Measurements from ENCODE around the gene WASHC4. TPM values are rescaled to one million over a fixed set of nuclear protein-coding genes. Genes with fewer than 3 reads are reported as not detected.

The WASHC4 gene
- total and polyA plus RNA-seq, 10 donors = 25.2 to 172 (median 92.7) TPM

DNA sequence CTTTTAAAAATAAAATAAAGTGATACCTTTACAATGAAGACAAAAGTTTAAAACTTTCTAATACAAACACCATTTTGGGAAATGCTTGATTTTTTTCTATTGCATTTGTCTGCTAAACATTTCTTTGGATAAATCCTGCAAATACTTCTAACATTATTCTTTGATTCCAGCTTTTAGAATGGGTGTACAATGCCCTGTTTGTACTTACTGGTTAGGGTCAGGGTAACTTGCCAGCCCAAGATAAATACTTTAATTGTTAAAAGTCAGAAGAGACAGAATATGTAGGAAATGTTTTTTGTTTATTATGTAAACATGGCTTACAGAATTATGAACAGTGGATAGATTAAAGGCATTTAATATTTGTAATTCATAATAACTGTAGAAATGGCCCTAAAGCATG, 60.5 kb downstream of the WASHC4 start:
- H3K27ac ChIP-seq = no peak overlapping the region
- H3K36me3 ChIP-seq = peaks cover 0 to 100% (median 68%) of the 10 kb centered on the region in 6 donors
- intact Hi-C loops (cut with DNase I; ENCODE audit: low total_unique reads) = no loop called here
- H3K9me3 ChIP-seq = no peaks in the 10 kb centered on the region
- DNase-seq = no peak
- TF ChIP-seq, protein P1, sequence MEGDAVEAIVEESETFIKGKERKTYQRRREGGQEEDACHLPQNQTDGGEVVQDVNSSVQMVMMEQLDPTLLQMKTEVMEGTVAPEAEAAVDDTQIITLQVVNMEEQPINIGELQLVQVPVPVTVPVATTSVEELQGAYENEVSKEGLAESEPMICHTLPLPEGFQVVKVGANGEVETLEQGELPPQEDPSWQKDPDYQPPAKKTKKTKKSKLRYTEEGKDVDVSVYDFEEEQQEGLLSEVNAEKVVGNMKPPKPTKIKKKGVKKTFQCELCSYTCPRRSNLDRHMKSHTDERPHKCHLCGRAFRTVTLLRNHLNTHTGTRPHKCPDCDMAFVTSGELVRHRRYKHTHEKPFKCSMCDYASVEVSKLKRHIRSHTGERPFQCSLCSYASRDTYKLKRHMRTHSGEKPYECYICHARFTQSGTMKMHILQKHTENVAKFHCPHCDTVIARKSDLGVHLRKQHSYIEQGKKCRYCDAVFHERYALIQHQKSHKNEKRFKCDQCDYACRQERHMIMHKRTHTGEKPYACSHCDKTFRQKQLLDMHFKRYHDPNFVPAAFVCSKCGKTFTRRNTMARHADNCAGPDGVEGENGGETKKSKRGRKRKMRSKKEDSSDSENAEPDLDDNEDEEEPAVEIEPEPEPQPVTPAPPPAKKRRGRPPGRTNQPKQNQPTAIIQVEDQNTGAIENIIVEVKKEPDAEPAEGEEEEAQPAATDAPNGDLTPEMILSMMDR (IDR thresholded peaks at IDR 0.05 in 8 of 11, conservative IDR thresholded peaks at IDR 0.05 in 3 of 11) = no peak
- TF ChIP-seq POLR2A (IDR thresholded peaks at IDR 0.05) = no peak
- H3K27me3 ChIP-seq (replicated peaks in 1 of 7) = no peaks in the 10 kb centered on the region
- no peak overlapping the region for H3K4me3 ChIP-seq
- H3K4me1 ChIP-seq = no peaks in the 10 kb centered on the region

DNA sequence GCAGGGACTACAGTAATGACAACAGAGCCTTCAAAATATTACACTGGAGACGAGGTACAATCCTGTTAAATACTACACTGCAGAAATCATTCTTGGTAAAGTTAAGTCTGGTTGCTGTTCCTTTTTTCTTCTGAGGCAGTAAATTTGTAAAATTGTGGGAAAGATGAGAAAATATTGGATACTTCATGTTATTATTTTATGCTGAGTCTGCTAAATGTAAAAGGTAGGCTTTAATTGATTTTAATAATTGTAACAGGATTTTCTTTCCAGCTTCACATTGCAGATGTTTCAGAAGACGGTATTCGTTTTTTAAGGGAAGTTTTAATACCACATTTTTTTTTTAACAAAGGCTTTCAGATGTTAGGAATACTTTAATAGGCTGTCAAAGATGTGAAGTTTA, 62.6 kb downstream of the WASHC4 start:
- Histone ChIP-seq H3K27me3 (replicated peaks in 1 of 7) (no peaks in the 10 kb centered on the region), H3K9me3 (no peaks in the 10 kb centered on the region), H3K36me3 (peaks cover 0 to 100% (median 63%) of the 10 kb centered on the region in 6 donors), H3K4me1 (no peaks in the 10 kb centered on the region), H3K27ac (no peak overlapping the region), H3K4me3 (no peak overlapping the region)
- intact Hi-C loops (cut with DNase I; ENCODE audit: low total_unique reads) = no loop called here
- TF ChIP-seq POLR2AphosphoS5 (IDR thresholded peaks at IDR 0.05) = no peak
- TF ChIP-seq, protein P1 (IDR thresholded peaks at IDR 0.05 in 8 of 11, conservative IDR thresholded peaks at IDR 0.05 in 3 of 11) = no peak
- TF ChIP-seq POLR2A (IDR thresholded peaks at IDR 0.05) = no peak
- 87 to 97% (median 95%) methylated on average over 3 of the region's 3 CpGs for WGBS, 5 donors
- DNase-seq = no peak

- H3K9me3 ChIP-seq = no peaks in the 10 kb centered on the region
- H3K4me1 ChIP-seq = no peaks in the 10 kb centered on the region
- H3K36me3 ChIP-seq = peaks cover 0 to 100% (median 63%) of the 10 kb centered on the region in 6 donors
- DNase-seq = no peak
- H3K27ac ChIP-seq = no peak overlapping the region
- 86 to 93% (median 89%) methylated on average over 6 of the region's 6 CpGs for WGBS, 5 donors
- H3K4me3 ChIP-seq = no peak overlapping the region
- no peaks in the 10 kb centered on the region for H3K27me3 ChIP-seq (replicated peaks in 1 of 7)
- TF ChIP-seq POLR2A (IDR thresholded peaks at IDR 0.05) (no peak), POLR2AphosphoS5 (IDR thresholded peaks at IDR 0.05) (peak in 1 of 3 donors; percentile 37)
- TF ChIP-seq, protein P1 (IDR thresholded peaks at IDR 0.05 in 8 of 11, conservative IDR thresholded peaks at IDR 0.05 in 3 of 11) = no peak
- intact Hi-C loops (cut with DNase I; ENCODE audit: low total_unique reads) = no loop called here
Observed at GRCh38 chr12:105171691-105172436, 64.3 kb downstream of the WASHC4 start.

GRCh38 chr12:105175397-105175990, 68.0 kb downstream of the WASHC4 start:
- Histone ChIP-seq H3K9me3 (peaks cover 0 to 15% (median 8%) of the 10 kb centered on the region in 8 donors), H3K36me3 (peaks cover 0 to 90% (median 42%) of the 10 kb centered on the region in 6 donors), H3K4me3 (no peak overlapping the region), H3K4me1 (no peaks in the 10 kb centered on the region), H3K27ac (no peak overlapping the region), H3K27me3 (replicated peaks in 1 of 7) (no peaks in the 10 kb centered on the region)
- 65 to 72% (median 69%) methylated on average over 2 of the region's 2 CpGs for WGBS, 5 donors
- intact Hi-C loops (cut with DNase I; ENCODE audit: low total_unique reads) = no loop called here
- no peak for DNase-seq
- TF ChIP-seq, protein P1 (IDR thresholded peaks at IDR 0.05 in 8 of 11, conservative IDR thresholded peaks at IDR 0.05 in 3 of 11) = no peak
- peak in 1 of 3 donors; percentile 14 for TF ChIP-seq POLR2AphosphoS5 (IDR thresholded peaks at IDR 0.05)

Data from spleen (tissue), 11 donors.